Lung (tissue), 12 donors: Measurements from ENCODE around the gene STARD10. TPM values are rescaled to one million over a fixed set of nuclear protein-coding genes. Genes with fewer than 3 reads are reported as not detected.
"Not testable (repeated sequence)": the region's sequence is repeated elsewhere in the genome, so short reads cannot be mapped to it uniquely, and the experiment has no call there.

Experiments
- ATAC-seq: fragments of 200-7000 bp; cut with Tn5 transposase; one replicate; pipeline ENCODE4 v1.9.1; 2020; ENCODE audit warnings: moderate number of reproducible peaks; ENCODE audit not compliant: insufficient read depth, low FRiP score
- DNase-seq, 3 donors: peaks; one replicate each; pipeline ENCODE4 v3.0.0-alpha.2; 2013 to 2017
- H3K27ac ChIP-seq, 2 donors: one replicate each; pipeline ENCODE4 v1.5.1; 2013; ENCODE audit warnings: mild to moderate bottlenecking in 2 of 2, moderate library complexity in 2 of 2, control low read depth in 1 of 2, inconsistent platforms in 1 of 2, low read depth in 1 of 2, low read length in 1 of 2
- H3K27me3 ChIP-seq, 3 donors: one replicate each; pipeline ENCODE4 v1.5.1; 2013; ENCODE audit warnings: low read length in 2 of 3; ENCODE audit not compliant: control insufficient read depth in 3 of 3, insufficient read depth in 3 of 3
- H3K36me3 ChIP-seq, 4 donors: one replicate each; pipeline ENCODE4 v1.5.1; 2013; ENCODE audit warnings: low read length in 4 of 4, mild to moderate bottlenecking in 1 of 4, moderate library complexity in 1 of 4; ENCODE audit not compliant: control insufficient read depth in 4 of 4, insufficient read depth in 4 of 4
- H3K4me1 ChIP-seq, 5 donors: one replicate each; pipeline ENCODE4 v1.5.1; 2013; ENCODE audit warnings: low read length in 5 of 5, mild to moderate bottlenecking in 2 of 5, moderate library complexity in 1 of 5; ENCODE audit not compliant: control insufficient read depth in 5 of 5, insufficient read depth in 5 of 5
- H3K4me3 ChIP-seq: one replicate; pipeline ENCODE4 v1.5.1; 2013; ENCODE audit warnings: mild to moderate bottlenecking, control low read depth, moderate library complexity
- H3K9ac ChIP-seq, 2 donors: one replicate each; pipeline ENCODE4 v1.5.1; 2013; ENCODE audit warnings: low read length in 2 of 2, control low read depth in 1 of 2; ENCODE audit not compliant: insufficient read depth in 1 of 2
- H3K9me3 ChIP-seq, 4 donors: one replicate each; pipeline ENCODE4 v1.5.1; 2013; ENCODE audit warnings: low read length in 3 of 4, mild to moderate bottlenecking in 1 of 4, moderate library complexity in 1 of 4; ENCODE audit not compliant: control insufficient read depth in 4 of 4, insufficient read depth in 3 of 4
- WGBS, 2 donors: extraction: QIAGEN DNeasy Blood & Tissue Kit; methylation state at CpG; one replicate each; pipeline ENCODE4 v1.1.7; 2013; 5-methylcytosine and 5-hydroxymethylcytosine counted together
- polyA plus RNA-seq, 2 donors: library from polyadenylated mRNA; stranded (reverse); fragments of 200-250 nt; gene quantifications; one replicate each; pipeline ENCODE4 v1.2.1, GENCODE V29; 2013
- total RNA-seq, 2 donors: library from RNA; depleted of rRNA in 1 of 2; stranded (reverse); fragments of >200 nt in 1 of 2; gene quantifications; one replicate each; pipeline ENCODE4 v1.2.1, GENCODE V29; 2014 to 2021
- TF ChIP-seq, protein P1 (sequence below): IDR thresholded peaks from 2 replicates; pipeline ENCODE4 v1.5.1; 2012; ENCODE audit warnings: mild to moderate bottlenecking; ENCODE audit errors: control extremely low read depth, extremely low read depth
- donor health status: control.
- donor health status: control.
- donor health status: Bipolar disorder and iron deficiency.
- donor health status: healthy.
- donor health status: DM: yes; HTN: yes; CAD: no.

STARD10 gene
- total and polyA plus RNA-seq, 4 donors: 66.5 to 198 (median 102) TPM

DNA sequence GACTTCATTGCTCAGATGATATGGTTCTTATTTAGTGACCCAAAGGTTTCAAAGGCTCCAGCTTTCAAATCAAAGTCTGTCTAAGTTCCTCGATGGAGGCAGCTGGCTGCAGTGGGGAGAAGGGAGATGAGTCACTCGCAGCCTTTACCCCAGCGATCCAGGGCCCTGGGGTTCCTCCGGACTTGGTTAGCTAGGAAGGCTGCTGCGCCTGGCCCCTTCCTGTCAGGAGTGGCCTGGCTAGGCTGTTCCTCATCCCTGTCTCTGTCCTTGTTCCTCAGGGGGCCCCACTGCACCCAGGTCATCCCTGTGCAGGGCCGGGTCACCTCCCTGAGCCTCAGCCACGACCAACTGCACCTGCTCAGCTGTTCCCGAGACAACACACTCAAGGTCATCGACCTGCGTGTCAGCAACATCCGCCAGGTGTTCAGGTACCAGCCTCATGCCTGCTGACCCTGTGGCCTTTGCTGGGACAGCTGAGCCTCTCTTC, 34.3 kb upstream of the STARD10 start:
- WGBS, 2 donors: 65 to 71% methylated on average over 11 of the region's 11 CpGs

DNA sequence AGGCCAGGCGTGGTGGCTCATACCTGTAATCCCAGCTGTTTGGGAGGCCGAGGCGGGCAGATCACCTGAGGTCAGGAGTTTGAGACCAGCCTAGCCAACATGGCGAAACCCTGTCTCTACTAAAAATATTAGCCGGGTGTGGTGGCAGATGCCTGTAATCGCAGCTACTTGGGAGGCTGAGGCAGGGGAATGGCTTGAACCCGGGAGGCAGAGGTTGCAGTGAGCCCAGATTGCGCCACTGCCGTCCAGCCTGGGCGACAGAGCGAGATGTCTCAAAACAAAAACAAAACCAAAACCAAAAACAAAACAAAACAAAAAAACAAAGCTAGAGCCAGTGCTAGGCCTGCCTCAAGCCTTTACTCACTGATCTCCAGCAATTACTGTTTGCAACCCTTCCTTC, 33.8 kb upstream of the STARD10 start:
- not testable (repeated sequence) for H3K9me3 ChIP-seq, H3K27ac ChIP-seq, H3K9ac ChIP-seq, H3K4me3 ChIP-seq, H3K27me3 ChIP-seq, ATAC-seq, H3K4me1 ChIP-seq, DNase-seq
- peaks cover 0 to 15% (median 7%) of the 10 kb centered on the region in 4 donors for H3K36me3 ChIP-seq
- WGBS, 2 donors: 63 to 69% methylated on average over 11 of the region's 11 CpGs

More for the DNA sequence above, 34.3 kb upstream of the STARD10 start:
- TF ChIP-seq, protein P1, sequence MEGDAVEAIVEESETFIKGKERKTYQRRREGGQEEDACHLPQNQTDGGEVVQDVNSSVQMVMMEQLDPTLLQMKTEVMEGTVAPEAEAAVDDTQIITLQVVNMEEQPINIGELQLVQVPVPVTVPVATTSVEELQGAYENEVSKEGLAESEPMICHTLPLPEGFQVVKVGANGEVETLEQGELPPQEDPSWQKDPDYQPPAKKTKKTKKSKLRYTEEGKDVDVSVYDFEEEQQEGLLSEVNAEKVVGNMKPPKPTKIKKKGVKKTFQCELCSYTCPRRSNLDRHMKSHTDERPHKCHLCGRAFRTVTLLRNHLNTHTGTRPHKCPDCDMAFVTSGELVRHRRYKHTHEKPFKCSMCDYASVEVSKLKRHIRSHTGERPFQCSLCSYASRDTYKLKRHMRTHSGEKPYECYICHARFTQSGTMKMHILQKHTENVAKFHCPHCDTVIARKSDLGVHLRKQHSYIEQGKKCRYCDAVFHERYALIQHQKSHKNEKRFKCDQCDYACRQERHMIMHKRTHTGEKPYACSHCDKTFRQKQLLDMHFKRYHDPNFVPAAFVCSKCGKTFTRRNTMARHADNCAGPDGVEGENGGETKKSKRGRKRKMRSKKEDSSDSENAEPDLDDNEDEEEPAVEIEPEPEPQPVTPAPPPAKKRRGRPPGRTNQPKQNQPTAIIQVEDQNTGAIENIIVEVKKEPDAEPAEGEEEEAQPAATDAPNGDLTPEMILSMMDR: no peak
- no peaks in the 10 kb centered on the region for H3K9me3 ChIP-seq
- peaks cover 4 to 9% (median 7%) of the 10 kb centered on the region in 5 donors for H3K4me1 ChIP-seq
- no peaks in the 10 kb centered on the region for H3K27me3 ChIP-seq
- no peak for ATAC-seq
- no peak overlapping the region for H3K9ac ChIP-seq
- no peak overlapping the region for H3K4me3 ChIP-seq
- DNase-seq: no peak
- H3K36me3 ChIP-seq: peaks cover 0 to 17% (median 8%) of the 10 kb centered on the region in 4 donors
- H3K27ac ChIP-seq: peak overlapping the region in 1 of 2 donors; percentile 20

DNA sequence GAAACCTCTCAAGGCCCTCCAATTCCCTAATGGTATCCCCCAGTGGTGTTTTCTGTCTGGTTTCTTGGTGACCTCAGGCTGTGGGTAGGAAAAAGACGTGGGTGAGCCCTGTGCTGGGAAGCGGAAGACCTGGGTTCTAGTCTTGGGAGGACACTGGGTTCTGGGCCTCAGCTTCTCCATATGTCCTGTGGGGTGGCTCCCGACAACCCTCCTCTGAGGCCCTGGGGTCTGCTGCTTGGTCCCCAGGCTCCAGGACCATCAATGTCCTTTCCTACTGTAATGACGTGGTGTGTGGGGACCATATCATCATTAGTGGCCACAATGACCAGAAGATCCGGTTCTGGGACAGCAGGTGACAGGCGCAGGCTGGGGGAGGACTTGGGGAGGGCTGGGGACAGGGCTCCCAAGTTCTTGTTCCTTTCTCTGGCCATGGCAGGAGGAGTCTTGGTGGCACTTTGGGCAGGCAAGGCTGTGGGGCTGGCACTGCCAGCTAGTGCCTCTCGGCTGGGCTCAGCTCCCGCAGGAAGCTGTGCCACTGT, 33.2 kb upstream of the STARD10 start:
- H3K36me3 ChIP-seq: peaks cover 0 to 15% (median 7%) of the 10 kb centered on the region in 4 donors
- H3K4me3 ChIP-seq: no peak overlapping the region
- TF ChIP-seq, protein P1: no peak
- DNase-seq (no peak), ATAC-seq (no peak)
- no peaks in the 10 kb centered on the region for H3K27me3 ChIP-seq
- WGBS, 2 donors: 92 to 95% methylated on average over 8 of the region's 8 CpGs
- peaks cover 0 to 10% (median 5%) of the 10 kb centered on the region in 5 donors for H3K4me1 ChIP-seq
- H3K9ac ChIP-seq: no peak overlapping the region
- no peak overlapping the region for H3K27ac ChIP-seq
- no peaks in the 10 kb centered on the region for H3K9me3 ChIP-seq

DNA sequence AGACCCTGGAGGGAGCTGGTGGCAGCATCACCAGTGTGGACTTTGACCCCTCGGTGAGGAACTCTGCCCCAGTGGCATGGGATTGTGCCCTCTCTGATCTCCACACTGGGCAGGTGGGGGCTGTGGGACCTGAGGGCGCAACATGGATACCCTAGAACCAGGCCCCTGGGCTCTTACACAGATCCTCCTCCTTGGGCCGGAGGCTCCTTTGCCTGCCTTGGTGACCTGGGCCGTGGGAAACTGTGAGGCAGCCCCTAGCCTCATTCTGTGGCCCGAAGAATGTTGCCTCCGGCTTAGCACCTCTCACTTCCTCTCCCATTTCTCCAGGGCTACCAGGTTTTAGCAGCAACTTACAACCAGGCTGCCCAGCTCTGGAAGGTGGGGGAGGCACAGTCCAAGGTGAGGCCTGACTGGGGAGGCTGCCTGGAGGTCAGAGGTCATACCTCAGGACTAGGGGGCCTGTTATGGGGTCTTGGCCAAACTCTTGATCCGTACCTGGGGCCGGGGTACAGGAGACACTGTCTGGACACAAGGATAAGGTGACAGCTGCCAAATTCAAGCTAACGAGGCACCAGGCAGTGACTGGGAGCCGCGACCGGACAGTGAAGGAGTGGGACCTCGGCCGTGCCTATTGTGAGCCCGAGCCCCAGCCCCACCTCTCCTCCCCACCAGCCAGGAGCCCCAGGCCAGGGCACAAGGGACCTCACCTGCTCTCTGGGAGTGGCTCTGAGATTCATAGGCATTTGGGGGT, 32.5 kb upstream of the STARD10 start:
- Histone ChIP-seq H3K4me1 (peaks cover 0 to 11% (median 0%) of the 10 kb centered on the region in 5 donors), H3K9ac (no peak overlapping the region), H3K27me3 (no peaks in the 10 kb centered on the region), H3K36me3 (peaks cover 0 to 15% (median 7%) of the 10 kb centered on the region in 4 donors), H3K27ac (no peak overlapping the region), H3K9me3 (no peaks in the 10 kb centered on the region), H3K4me3 (no peak overlapping the region)
- TF ChIP-seq, protein P1: no peak
- ATAC-seq (no peak), DNase-seq (no peak)
- WGBS, 2 donors: 90 to 95% methylated on average over 15 of the region's 15 CpGs
